ENCODE measurements around the gene CUL3.

CUL3 gene

GRCh38 chr2:224453892-224454291 lies 131.3 kb downstream of the CUL3 start:
- H3K4me3 ChIP-seq (ENCODE audit: low read length): no peak overlapping the region
- H3K36me3 ChIP-seq (ENCODE audit: control insufficient read depth, insufficient read depth, low read length): no peaks in the 10 kb centered on the region
- no peak overlapping the region for H3K4me2 ChIP-seq (ENCODE audit: low read length)
- no peaks in the 10 kb centered on the region for H3K4me1 ChIP-seq (ENCODE audit: control insufficient read depth, low read depth, low read length)
- no peak overlapping the region for H2AK5ac ChIP-seq (ENCODE audit: low read length)
- H2BK15ac ChIP-seq (replicated peaks; ENCODE audit: low read depth): no peak overlapping the region
- H3K27me3 ChIP-seq (ENCODE audit: insufficient read depth, low read length, poor library complexity): no peaks in the 10 kb centered on the region
- H3K27ac ChIP-seq (ENCODE audit: low read depth, low read length): no peak overlapping the region
- H3K18ac ChIP-seq (ENCODE audit: low read length): no peak overlapping the region
- no peak overlapping the region for H3K56ac ChIP-seq (ENCODE audit: low read length)
- no peak overlapping the region for H4K8ac ChIP-seq (ENCODE audit: low read depth, low read length)
- no peaks in the 10 kb centered on the region for H3K79me2 ChIP-seq (ENCODE audit: control insufficient read depth, insufficient read depth, low read length)
- H2BK5ac ChIP-seq (ENCODE audit: low read length): no peak overlapping the region
- no peak for DNase-seq
- H3K23ac ChIP-seq (ENCODE audit: low read length): no peak overlapping the region
- H3K9ac ChIP-seq (ENCODE audit: low read length): no peak overlapping the region
- no peaks in the 10 kb centered on the region for H3K79me1 ChIP-seq (ENCODE audit: low read length)
- H3K4ac ChIP-seq (ENCODE audit: low read depth, low read length): no peak overlapping the region
- H4K5ac ChIP-seq (ENCODE audit: low read length): no peak overlapping the region
- no CpG with 5 or more reads among the region's 3 CpGs for WGBS (ENCODE audit: extremely low coverage, insufficient coverage, low lambda C conversion rate)
- no peak overlapping the region for H2BK120ac ChIP-seq (ENCODE audit: low read depth, low read length)

- H3K56ac ChIP-seq (ENCODE audit: low read length): no peak overlapping the region
- no CpG with 5 or more reads among the region's 4 CpGs for WGBS (ENCODE audit: extremely low coverage, insufficient coverage, low lambda C conversion rate)
- no peak overlapping the region for H2BK120ac ChIP-seq (ENCODE audit: low read depth, low read length)
Observed at GRCh38 chr2:224449212-224450147, 135.7 kb downstream of the CUL3 start.

DNA sequence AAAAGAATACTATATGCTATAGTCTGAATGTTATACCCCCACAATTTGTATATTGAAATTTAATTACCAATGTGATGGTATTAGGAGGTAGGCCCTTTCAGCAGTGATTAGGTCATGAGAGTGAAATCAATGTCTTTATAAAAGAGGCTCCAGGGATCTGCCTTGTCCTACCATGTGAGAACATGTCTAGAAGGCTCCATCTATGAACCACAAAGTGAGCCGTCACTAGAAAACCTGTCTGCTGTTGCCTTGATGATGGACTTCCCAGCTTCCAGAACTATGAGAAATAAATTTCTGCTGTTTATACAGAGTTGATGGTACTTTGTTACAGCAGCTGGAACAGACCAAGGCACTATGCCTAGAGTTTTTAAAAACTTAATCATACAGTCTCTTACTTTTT lies 136.9 kb downstream of the CUL3 start:
- Histone ChIP-seq H3K4ac (ENCODE audit: low read depth, low read length) (no peak overlapping the region), H4K8ac (ENCODE audit: low read depth, low read length) (no peak overlapping the region), H3K23ac (ENCODE audit: low read length) (no peak overlapping the region), H3K4me1 (ENCODE audit: control insufficient read depth, low read depth, low read length) (no peaks in the 10 kb centered on the region), H3K56ac (ENCODE audit: low read length) (no peak overlapping the region), H4K5ac (ENCODE audit: low read length) (no peak overlapping the region), H2AK5ac (ENCODE audit: low read length) (no peak overlapping the region), H3K79me2 (ENCODE audit: control insufficient read depth, insufficient read depth, low read length) (no peaks in the 10 kb centered on the region), H3K4me2 (ENCODE audit: low read length) (no peak overlapping the region), H2BK15ac (replicated peaks; ENCODE audit: low read depth) (no peak overlapping the region), H3K18ac (ENCODE audit: low read length) (no peak overlapping the region), H3K27ac (ENCODE audit: low read depth, low read length) (no peak overlapping the region), H2BK120ac (ENCODE audit: low read depth, low read length) (no peak overlapping the region), H2BK5ac (ENCODE audit: low read length) (no peak overlapping the region), H3K27me3 (ENCODE audit: insufficient read depth, low read length, poor library complexity) (no peaks in the 10 kb centered on the region), H3K79me1 (ENCODE audit: low read length) (no peaks in the 10 kb centered on the region), H3K36me3 (ENCODE audit: control insufficient read depth, insufficient read depth, low read length) (no peaks in the 10 kb centered on the region), H3K9ac (ENCODE audit: low read length) (no peak overlapping the region), H3K4me3 (ENCODE audit: low read length) (no peak overlapping the region)
- no CpG with 5 or more reads among the region's 1 CpG for WGBS (ENCODE audit: extremely low coverage, insufficient coverage, low lambda C conversion rate)
- no peak for DNase-seq

More at GRCh38 chr2:224449212-224450147, 135.7 kb downstream of the CUL3 start:
- no peak overlapping the region for H2BK15ac ChIP-seq (replicated peaks; ENCODE audit: low read depth)
- H3K4me1 ChIP-seq (ENCODE audit: control insufficient read depth, low read depth, low read length): no peaks in the 10 kb centered on the region
- H3K36me3 ChIP-seq (ENCODE audit: control insufficient read depth, insufficient read depth, low read length): no peaks in the 10 kb centered on the region
- no peak overlapping the region for H3K23ac ChIP-seq (ENCODE audit: low read length)
- no peak overlapping the region for H3K27ac ChIP-seq (ENCODE audit: low read depth, low read length)
- H3K27me3 ChIP-seq (ENCODE audit: insufficient read depth, low read length, poor library complexity): no peaks in the 10 kb centered on the region
- no peak overlapping the region for H2BK5ac ChIP-seq (ENCODE audit: low read length)
- no peak overlapping the region for H2AK5ac ChIP-seq (ENCODE audit: low read length)
- no peaks in the 10 kb centered on the region for H3K79me1 ChIP-seq (ENCODE audit: low read length)
- no peak overlapping the region for H3K4me2 ChIP-seq (ENCODE audit: low read length)
- no peak overlapping the region for H4K8ac ChIP-seq (ENCODE audit: low read depth, low read length)
- H3K18ac ChIP-seq (ENCODE audit: low read length): no peak overlapping the region
- no peaks in the 10 kb centered on the region for H3K79me2 ChIP-seq (ENCODE audit: control insufficient read depth, insufficient read depth, low read length)
- no peak overlapping the region for H3K9ac ChIP-seq (ENCODE audit: low read length)
- H4K5ac ChIP-seq (ENCODE audit: low read length): no peak overlapping the region
- DNase-seq: peak; percentile 32
- no peak overlapping the region for H3K4ac ChIP-seq (ENCODE audit: low read depth, low read length)
- H3K4me3 ChIP-seq (ENCODE audit: low read length): no peak overlapping the region

- H3K4me1 ChIP-seq (ENCODE audit: control insufficient read depth, low read depth, low read length): no peaks in the 10 kb centered on the region
- H3K36me3 ChIP-seq (ENCODE audit: control insufficient read depth, insufficient read depth, low read length): no peaks in the 10 kb centered on the region
- no peak overlapping the region for H4K5ac ChIP-seq (ENCODE audit: low read length)
- H2AK5ac ChIP-seq (ENCODE audit: low read length): no peak overlapping the region
- H3K27ac ChIP-seq (ENCODE audit: low read depth, low read length): no peak overlapping the region
- H3K56ac ChIP-seq (ENCODE audit: low read length): no peak overlapping the region
- no peak overlapping the region for H3K4me2 ChIP-seq (ENCODE audit: low read length)
- no peak overlapping the region for H3K9ac ChIP-seq (ENCODE audit: low read length)
- no CpG with 5 or more reads among the region's 4 CpGs for WGBS (ENCODE audit: extremely low coverage, insufficient coverage, low lambda C conversion rate)
- H3K18ac ChIP-seq (ENCODE audit: low read length): no peak overlapping the region
- no peak overlapping the region for H3K4ac ChIP-seq (ENCODE audit: low read depth, low read length)
- H3K4me3 ChIP-seq (ENCODE audit: low read length): no peak overlapping the region
- H4K8ac ChIP-seq (ENCODE audit: low read depth, low read length): no peak overlapping the region
- no peak overlapping the region for H2BK5ac ChIP-seq (ENCODE audit: low read length)
- no peak overlapping the region for H2BK120ac ChIP-seq (ENCODE audit: low read depth, low read length)
- no peak overlapping the region for H2BK15ac ChIP-seq (replicated peaks; ENCODE audit: low read depth)
- no peaks in the 10 kb centered on the region for H3K79me2 ChIP-seq (ENCODE audit: control insufficient read depth, insufficient read depth, low read length)
- H3K27me3 ChIP-seq (ENCODE audit: insufficient read depth, low read length, poor library complexity): no peaks in the 10 kb centered on the region
- no peak for DNase-seq
- no peaks in the 10 kb centered on the region for H3K79me1 ChIP-seq (ENCODE audit: low read length)
- H3K23ac ChIP-seq (ENCODE audit: low read length): no peak overlapping the region
Observed at GRCh38 chr2:224444783-224445182, 140.4 kb downstream of the CUL3 start.

- no peak overlapping the region for H2BK15ac ChIP-seq (replicated peaks; ENCODE audit: low read depth)
- no peak overlapping the region for H3K23ac ChIP-seq (ENCODE audit: low read length)
- H3K79me1 ChIP-seq (ENCODE audit: low read length): no peaks in the 10 kb centered on the region
- H3K27ac ChIP-seq (ENCODE audit: low read depth, low read length): no peak overlapping the region
- no peak overlapping the region for H3K4me3 ChIP-seq (ENCODE audit: low read length)
- no peak overlapping the region for H2BK120ac ChIP-seq (ENCODE audit: low read depth, low read length)
- no peaks in the 10 kb centered on the region for H3K4me1 ChIP-seq (ENCODE audit: control insufficient read depth, low read depth, low read length)
- no peaks in the 10 kb centered on the region for H3K36me3 ChIP-seq (ENCODE audit: control insufficient read depth, insufficient read depth, low read length)
- H3K27me3 ChIP-seq (ENCODE audit: insufficient read depth, low read length, poor library complexity): no peaks in the 10 kb centered on the region
- no peak overlapping the region for H3K18ac ChIP-seq (ENCODE audit: low read length)
- H3K4ac ChIP-seq (ENCODE audit: low read depth, low read length): no peak overlapping the region
- H2AK5ac ChIP-seq (ENCODE audit: low read length): no peak overlapping the region
- H3K79me2 ChIP-seq (ENCODE audit: control insufficient read depth, insufficient read depth, low read length): no peaks in the 10 kb centered on the region
- WGBS (ENCODE audit: extremely low coverage, insufficient coverage, low lambda C conversion rate): no CpG with 5 or more reads among the region's 5 CpGs
- no peak for DNase-seq
- H4K8ac ChIP-seq (ENCODE audit: low read depth, low read length): no peak overlapping the region
- H2BK5ac ChIP-seq (ENCODE audit: low read length): no peak overlapping the region
- H4K5ac ChIP-seq (ENCODE audit: low read length): no peak overlapping the region
- no peak overlapping the region for H3K56ac ChIP-seq (ENCODE audit: low read length)
- no peak overlapping the region for H3K9ac ChIP-seq (ENCODE audit: low read length)
- H3K4me2 ChIP-seq (ENCODE audit: low read length): no peak overlapping the region
Observed at GRCh38 chr2:224444021-224444420, 141.1 kb downstream of the CUL3 start.

All from mesendoderm (in vitro differentiated cells).